ENCODE results near the gene SLC37A1. TPM values are rescaled to one million over a fixed set of nuclear protein-coding genes. Genes with fewer than 3 reads are reported as not detected.
A peak's percentile ranks its signal among the peaks of the same experiment; 100 is the strongest.

The SLC37A1 gene
- total RNA-seq, 1 experiment from 2014 or later = 10.9 TPM

DNA sequence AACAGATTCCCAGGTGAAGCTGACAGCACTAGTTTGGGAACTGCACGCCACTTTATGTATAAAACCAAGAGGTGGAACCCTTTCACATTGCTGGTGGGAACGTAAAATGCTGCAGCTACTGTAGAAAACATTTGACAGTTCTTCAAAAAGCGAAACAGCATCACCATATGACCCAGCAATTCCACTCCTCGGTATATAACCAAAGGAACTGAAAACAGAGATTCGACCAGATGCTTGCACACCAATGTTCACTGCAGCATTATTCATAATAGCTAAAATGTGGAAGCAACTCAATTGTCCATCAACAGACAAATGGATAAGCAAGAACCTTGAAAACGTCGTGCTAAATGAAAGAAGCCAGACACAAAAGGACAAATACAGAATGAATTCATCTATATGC lies 35.1 kb upstream of the SLC37A1 start:
- no peak for DNase-seq (ENCODE audit: low read depth)

DNA sequence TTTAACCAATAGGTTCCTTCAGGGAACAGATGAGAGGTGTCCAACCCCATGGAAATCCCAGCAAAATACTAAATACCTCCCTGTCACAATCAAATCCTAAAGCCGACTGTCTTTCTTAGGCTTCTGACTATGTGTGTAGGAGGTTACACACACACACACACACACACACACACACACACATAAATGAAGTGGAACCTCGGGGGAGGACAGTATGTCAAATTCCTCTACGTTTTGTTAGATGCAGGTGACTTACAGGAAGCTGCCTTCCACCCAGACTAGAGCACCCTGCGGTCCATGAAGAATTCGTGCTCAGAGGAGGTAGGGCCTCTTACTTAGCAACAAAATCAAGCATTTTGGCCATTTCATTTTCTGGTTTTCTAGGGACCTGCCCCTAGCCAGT lies 34.1 kb upstream of the SLC37A1 start:
- no peak for DNase-seq (ENCODE audit: low read depth)

DNA sequence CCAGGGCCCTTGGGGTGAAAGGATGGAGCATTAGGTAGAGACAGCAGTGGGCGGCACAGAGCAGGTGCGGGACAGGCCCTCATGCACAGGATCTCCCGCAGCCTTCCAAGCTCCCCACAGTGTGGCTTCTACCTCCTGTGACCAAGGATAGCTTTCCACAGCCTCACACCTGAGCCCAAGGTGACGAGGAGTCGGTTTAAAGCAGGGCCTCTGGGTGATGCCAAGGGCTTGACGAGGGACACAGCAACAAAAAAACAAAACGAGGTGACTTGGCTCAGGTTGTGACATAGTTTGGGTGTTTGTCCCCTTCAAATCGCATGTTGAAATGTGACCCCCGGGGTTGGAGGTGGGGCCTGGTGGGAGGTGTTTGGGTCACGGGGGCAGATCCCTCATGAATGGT lies 32.9 kb upstream of the SLC37A1 start:
- no peak for DNase-seq (ENCODE audit: low read depth)

DNA sequence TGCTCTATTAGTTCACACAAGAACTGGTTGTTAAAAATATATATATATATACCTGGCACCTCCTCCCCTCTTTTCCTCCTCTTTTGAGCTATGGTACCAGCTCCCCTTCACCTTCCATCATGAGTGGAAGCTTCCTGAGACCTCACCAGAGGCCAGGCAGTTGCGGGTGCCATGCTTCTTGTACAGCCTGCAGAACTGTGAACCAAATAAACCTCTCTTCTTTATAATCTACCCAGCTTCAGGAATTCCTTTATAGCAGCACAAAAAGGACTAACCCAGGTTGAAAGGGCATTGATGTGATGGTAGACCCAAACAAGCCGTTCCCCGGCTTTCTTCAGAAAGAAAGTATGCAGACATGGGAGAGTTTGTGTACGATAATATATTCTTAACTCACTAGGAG lies 32.5 kb upstream of the SLC37A1 start:
- DNase-seq (ENCODE audit: low read depth) = no peak

DNA sequence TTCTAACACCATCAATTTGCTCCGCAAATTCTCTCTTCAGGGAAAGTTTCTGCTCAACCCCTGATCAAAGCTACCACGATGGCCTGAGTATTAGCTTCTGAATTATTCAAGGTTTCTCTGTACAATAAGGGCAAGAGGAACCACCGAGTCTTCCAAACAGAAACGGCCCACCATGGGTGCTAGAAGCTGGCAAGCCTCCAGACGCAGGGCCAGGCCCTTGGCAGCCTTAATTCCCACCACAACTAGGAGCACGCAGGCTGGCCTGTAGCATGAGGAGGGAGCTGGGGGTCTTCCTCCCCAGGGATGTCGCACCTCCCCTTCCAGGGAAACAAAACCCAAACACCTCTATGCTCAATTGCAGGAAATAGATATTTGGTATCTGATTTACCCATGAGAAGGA lies 28.7 kb upstream of the SLC37A1 start:
- DNase-seq (ENCODE audit: low read depth) = no peak

DNA sequence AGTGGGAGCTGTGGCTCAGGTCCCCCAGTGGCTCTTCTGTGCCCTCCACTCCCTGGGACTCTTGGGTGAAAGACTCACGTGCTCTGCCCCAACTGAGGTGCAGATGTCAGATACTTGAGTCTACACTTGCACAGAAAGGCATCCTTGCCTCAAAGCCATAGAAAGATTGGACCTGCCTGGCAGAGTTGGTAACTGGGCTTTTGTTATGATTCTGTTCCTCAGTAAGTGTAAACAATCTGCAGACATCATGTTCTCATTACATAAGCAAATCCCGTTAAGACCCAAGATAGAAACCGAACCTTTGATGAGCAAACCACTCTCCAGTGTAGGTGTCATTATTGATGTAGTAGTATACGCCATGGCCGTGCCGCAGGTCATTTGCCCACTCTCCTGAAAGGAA lies 27.6 kb upstream of the SLC37A1 start:
- DNase-seq (ENCODE audit: low read depth) = no peak

DNA sequence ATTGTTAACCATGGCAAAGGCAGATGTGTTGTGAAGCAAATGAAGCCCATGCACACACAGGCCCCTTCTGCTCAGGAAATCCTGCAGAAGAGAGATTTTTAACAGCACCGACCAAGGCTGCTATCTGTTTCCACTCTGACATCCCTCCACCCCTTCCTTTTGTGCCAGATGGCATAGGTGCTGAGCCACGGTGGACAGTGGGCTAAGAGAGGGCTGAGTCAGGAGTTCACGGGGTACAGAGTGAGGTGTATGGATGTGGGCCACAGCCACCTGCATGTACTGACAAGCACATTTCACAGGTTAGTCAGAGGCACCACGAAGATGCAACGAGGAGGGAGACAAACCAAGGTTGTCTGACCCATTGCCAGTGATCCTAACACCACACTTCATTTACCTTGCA lies 27.1 kb upstream of the SLC37A1 start:
- no peak for DNase-seq (ENCODE audit: low read depth)

DNA sequence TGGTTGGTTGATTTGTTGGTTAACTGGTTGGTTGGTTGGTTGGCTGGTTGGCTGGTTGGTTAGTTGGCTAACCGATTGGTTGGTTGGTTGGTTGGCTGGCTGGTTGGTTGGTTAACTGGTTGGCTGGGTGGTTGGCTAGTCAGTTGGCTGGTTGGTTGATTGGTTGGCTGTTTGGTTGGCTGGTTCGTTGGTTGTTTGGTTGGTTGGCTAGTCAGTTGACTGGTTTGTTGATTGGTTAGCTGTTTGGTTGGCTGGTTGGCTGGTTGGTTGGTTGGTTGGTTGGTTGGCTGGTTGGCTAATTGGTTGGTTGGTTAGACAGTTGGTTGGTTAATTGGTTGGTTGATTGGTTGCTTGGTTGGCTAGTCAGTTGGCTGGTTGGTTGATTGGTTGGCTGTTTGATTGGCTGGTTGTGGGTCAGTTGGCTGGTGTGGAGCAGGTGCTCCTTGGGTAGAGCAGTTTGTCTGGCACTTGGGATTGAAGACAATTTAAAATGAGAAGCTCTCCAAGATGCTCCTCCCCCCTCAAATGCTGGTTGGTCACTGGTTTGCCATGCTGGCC lies 24.6 kb upstream of the SLC37A1 start:
- no peak for DNase-seq (ENCODE audit: low read depth)

DNA sequence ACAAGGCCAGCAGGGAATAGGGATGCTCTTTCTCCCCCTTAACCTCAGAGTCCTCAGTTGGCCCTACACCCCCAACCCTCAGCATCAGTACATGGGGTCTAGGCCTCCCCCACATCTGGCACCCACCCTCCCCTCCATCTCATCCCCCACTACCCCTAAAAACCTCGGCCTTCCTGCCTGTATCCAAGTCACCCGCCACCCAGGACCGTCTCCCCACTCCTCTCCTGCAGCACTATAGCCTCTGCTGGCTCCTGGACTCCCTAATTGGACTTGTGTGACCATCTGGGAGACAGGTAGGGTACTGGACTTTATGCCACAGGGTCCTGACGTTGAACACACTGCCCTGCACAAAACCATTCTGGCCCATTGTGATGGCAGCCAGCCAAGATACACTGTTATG lies 23.7 kb upstream of the SLC37A1 start:
- no peak for DNase-seq (ENCODE audit: low read depth)

DNA sequence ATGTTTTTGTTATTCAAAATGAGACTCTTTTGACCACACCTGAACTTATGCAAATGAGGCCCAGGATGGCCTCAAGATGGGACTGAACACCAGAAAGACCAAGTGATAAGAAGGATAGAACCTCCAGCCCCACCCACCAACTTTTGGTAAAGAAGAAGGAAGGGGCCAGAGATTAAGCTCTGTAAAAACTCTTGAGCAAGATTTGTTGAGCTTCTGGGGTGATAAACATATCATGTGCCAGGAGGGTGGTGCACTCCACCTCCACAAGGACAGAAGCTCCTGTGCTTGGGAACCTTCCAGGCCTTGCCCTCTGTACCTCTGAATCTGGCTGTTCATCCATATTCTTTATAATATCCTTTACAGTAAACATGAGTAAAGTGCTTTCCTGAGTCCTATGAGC lies 22.9 kb upstream of the SLC37A1 start:
- DNase-seq (ENCODE audit: low read depth) = no peak

DNA sequence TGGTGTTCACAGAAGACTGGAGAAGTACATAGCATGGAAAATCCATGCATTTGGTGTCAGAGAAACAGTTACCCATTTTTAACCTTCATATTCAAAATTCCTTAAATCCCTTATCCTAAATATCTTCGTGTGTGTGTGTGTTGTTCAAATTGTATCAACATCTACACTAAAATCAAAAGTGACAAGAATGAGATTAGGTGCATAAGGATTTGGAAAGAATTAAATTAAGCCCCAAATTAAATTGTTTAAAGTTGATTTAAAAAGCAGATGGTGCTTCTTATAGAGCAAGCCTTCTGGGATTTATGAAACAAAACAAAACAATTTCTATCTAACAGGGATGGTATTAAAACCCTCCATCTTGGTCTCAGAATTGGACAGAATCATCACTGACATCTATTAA lies 22.3 kb upstream of the SLC37A1 start:
- DNase-seq (ENCODE audit: low read depth) = no peak

DNA sequence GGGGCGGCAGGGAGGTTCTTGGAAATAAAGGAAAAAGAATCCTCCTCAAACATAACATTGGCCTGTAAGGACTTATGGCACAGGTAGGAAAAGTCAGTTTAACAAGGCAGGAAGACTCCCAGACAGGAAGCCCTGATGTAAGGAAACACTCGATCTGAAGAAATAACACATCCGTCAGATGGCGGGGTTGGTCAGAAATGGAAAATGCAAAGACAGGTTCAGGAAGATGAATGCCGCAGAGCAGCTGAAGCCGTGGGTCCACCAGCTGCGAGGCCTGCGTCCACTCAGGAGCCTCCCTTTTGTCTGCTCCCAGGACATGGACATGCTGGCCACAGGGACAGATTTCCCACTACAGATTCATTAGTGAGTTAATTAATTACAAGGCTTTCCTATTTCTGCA lies 21.5 kb upstream of the SLC37A1 start:
- DNase-seq (ENCODE audit: low read depth) = no peak

DNA sequence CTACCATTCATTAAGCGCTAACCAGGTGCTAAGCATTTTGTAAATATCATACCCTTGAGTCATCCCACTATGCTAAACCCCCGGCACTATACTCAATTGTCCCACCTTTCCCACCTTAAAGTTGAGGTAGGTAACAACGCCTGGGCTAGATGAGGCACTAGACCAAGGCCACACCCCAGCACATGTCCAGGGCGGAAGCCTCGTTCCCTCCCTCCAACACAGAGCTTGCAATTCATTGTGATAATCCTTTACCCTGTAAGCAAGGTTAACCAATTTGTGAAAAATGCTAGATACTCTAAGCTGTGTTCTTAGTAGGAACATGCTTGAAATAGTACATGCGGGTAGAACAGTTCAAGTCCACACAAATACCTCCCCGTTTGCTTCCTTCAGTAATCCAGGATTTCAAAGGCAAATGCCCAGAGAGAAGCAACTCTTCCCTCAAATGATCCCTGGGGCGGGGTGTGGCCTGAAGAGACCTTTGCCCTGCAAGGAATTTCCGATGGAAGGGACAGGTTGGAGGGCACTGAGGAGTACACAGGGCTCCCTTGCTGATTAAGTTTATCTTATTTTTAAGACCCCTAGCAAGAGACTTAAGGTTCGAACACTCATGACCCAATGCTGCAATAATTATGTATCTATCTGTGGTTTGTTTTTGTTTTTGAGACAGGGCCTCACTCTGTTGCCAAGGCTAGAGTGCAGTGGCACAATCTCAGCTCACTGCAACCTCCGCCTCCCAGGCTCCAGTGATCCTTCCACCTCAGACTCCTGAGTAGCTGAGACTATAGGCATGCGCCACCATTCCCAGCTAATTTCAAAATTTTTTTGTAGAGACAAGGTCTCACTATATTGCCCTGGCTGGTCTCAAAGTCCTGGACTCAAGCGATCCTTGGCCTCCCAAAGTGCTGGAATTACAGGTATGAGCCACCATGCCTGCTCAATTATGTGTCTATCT lies 20.3 kb upstream of the SLC37A1 start:
- DNase-seq (ENCODE audit: low read depth) = no peak

DNA sequence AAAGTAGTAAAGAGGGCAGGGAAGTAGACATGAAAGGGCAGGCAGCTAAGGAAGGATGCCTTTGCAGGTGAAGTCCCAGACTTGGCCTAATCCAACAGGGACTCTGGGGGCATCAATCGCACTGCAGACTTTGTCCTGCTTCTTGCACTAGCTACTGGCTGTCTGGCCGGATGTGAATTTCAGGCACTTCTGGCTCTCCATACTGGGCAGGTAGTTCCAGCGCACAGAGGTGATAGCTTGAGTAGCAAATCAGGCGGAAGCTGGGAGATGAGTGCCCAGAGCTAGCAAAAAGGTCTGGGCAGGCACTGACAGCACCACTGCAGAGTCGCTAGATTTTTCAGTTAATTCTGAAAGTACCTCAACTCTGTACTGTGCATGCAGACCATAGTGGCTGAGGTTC lies 18.6 kb upstream of the SLC37A1 start:
- no peak for DNase-seq (ENCODE audit: low read depth)

DNA sequence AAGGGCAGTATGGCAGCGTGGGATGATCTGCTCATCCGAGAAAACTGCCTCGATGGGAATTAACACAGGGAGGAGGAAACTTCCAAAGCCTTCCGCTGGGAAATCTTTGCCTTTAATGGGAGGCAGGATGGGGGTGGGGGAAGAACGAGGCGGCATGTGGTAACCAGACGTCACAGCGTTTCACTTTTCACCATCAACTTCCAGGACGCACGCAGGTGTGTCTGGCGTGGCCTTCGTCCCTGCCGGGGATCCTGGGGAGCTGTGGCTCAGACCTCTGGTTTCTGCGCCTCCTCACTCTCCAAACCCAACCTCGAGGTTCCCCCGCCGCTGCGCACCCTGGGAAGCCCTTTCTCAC lies 17.9 kb upstream of the SLC37A1 start:
- DNase-seq (ENCODE audit: low read depth) = no peak

DNA sequence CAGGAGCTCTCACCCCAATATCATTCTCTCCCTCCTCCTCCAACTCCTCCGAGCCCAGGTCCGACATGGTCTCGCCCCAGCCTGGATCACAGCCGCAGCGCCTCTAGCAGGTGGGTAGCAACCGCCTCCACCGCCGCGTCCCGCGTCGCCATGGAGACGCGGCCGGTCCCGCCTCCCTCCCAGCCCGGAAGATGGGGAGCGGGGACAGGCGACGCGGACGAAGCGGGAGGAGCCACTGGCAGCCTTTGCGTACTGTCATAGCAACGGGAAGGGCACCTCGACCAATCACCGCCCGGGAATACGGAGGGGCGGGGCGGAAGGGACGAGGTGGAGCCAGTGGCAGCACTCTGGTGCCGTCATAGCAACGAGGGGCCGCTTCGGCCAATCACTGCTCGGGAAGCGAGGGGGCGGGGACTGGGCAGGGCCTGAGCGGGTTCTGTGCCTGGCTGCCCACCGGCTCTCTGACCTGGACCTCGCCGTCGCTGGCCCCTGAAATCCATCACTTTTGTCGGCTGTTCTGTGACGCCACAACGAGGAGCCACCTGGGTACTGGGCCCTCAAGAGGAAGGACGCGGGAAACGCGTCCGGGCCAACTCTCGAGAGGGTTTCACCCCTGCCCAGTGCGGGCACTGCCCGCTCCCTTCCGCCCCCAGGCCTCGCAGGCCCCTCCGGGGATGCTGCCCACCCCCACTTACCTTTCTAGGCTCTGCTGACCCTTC lies 17.4 kb upstream of the SLC37A1 start, which contains the start of gene RSPH1:
RSPH1 (minus strand) TSS at position 105 of the 719 bp plus-strand sequence; CDS start at position 67, 38 bp downstream.
- peak; percentile 100 for DNase-seq (ENCODE audit: low read depth)

DNA sequence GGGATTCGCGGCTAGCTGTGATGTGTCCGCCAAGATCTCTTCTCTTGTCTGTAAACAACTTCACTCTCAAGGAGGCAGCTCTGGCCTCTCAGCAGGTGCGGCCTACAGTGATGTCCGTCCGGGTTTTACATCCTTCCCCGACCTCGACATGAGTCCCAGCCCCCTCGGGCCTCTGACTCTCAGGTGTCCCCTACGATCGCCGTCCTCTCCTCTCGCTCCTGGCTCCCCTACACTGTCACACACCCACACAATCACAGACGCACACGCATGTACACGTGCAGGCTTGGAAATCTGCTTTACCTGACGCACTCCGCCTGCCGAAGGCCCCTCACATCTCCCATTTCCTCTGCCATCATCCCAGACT lies 16.8 kb upstream of the SLC37A1 start:
- DNase-seq (ENCODE audit: low read depth) = no peak

DNA sequence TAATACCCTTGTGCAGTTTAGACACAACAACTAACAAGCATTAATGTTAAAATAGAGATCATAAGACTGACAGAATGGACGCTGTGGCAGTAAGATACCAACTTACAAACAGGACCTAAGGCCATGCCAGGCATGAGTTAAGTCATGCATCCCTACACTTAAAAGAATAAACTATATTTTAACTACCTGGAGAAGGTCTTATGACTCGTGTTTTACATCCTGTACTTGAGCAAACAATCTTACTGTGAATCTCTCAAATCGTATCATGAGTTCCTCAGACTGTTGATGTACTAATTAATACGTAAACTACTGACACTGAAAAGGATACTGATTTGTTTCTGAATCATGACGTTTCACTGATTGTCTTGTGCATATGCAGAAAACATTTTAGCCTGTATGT lies 15.6 kb upstream of the SLC37A1 start:
- no peak for DNase-seq (ENCODE audit: low read depth)

DNA sequence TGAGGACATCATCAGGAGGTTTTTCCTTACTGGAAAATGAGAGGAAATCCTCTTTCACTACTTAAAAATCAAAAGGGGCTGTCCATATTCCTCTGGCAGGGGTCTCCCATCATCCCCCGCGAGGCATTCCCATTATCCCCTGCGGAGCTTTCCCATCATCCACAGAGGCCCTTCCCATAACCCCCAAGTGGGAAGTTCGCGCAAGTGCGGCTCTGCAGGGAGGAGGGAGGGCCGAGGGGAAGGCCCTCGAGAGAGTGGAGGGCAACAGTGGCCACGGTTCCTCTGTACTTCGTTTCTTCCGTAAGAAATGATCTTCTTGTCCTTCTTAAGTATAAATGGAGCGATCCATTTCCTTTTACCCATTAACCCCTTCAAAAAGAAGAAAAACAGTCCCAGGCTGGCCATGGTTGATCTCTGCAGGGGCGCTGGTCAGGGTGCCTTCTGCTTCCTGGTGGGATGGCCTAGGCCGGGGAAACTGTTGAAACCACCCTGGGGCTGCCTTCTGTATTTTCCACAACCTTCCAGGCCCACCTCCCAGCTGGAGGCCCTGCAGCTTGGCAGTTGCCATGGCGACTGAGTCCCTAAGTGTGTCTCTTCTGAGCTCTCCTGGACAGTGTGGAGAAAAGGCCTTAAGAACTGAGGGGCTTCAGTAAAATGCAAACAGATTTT lies 14.1 kb upstream of the SLC37A1 start:
- no peak for DNase-seq (ENCODE audit: low read depth)

DNA sequence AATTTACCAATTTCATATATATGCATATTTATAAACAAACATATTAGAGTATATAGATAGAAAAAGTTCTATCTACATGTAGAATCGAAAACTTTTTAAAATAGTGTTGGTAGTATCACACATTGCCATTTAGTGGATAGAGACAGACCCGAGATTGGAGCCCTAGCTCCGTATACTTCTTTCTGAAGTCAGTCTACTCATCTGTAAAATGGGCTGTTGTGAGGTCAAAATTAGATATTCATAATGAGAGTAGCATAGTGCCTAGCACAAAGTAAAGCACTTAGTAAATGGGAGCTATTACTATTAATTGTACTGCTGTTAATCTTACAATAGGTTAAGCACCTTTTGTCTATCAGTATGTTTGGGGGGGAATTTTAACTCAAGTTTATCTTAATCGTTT lies 13.4 kb upstream of the SLC37A1 start:
- no peak for DNase-seq (ENCODE audit: low read depth)

DNA sequence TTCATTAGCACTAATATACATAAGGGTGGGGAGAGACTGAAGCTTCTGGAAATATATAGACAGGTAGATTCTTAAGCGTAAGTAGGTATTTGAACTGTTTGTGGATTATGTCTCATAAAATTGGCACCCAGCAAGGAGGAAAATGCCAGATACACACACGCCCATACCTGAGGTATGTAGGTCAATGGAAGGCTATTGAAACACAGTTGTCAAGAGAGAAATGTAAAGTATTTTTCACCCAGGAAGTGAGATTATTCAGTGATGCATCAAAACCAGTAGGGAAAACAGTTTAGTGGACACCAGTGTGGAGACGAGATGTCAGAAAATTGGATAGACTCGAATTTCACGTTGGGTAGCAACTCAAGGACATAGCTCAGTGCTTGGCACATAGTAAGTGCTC lies 12.9 kb upstream of the SLC37A1 start:
- no peak for DNase-seq (ENCODE audit: low read depth)

DNA sequence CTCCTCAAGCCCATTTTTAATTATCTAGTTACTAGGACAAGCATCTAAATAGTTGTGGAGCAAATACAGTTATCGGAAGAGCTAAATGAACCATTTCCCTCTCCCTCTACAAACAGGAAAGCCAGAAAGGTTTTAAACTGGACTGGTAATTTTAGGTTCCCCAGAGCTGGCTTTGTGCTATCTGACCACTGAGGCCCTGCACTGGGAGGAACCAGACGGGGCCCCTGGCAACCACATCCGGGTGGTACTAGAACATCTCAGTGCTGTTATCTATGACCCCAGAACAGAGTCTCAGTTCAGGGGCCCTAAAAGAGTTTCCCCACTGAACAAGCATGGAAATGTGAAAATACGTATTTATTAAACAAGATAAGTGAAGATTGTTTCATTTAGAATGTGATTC lies 9.9 kb upstream of the SLC37A1 start:
- DNase-seq (ENCODE audit: low read depth) = no peak
